K562 (cell line): ENCODE measurements around the gene ETFRF1. TPM values are rescaled to one million over a fixed set of nuclear protein-coding genes. Genes with fewer than 3 reads are reported as not detected.

Source experiments
- GABPB2 ChIP-seq: fragments of 250-450 bp; sonication (Bioruptor Pico); conservative IDR thresholded peaks from 2 replicates; pipeline ENCODE4 v1.5.1; 2021; ENCODE audit warnings: mild to moderate bottlenecking
- GTF2F1 ChIP-seq: IDR thresholded peaks from 2 replicates; pipeline ENCODE4 v1.6.1; 2011; ENCODE audit warnings: low read depth, low read length, improper control_type of control experiment
- NFRKB ChIP-seq: fragments of 450-650 bp; IDR thresholded peaks from 2 replicates; pipeline ENCODE4 v1.6.1; 2016; ENCODE audit warnings: low read depth
- NR2C1 ChIP-seq, 2 experiments: fragments of 450-650 bp; IDR thresholded peaks; 2 replicates each; pipeline ENCODE4 v1.6.1; 2017; ENCODE audit warnings: mild to moderate bottlenecking in 2 of 2, antibody characterized with exemption in 1 of 2, inconsistent platforms in 1 of 2, missing compliant biosample characterization in 1 of 2, missing genetic modification characterization in 1 of 2
- NRF1 ChIP-seq, 2 experiments: fragments of 450-650 bp; IDR thresholded peaks in 1 of 2; conservative IDR thresholded peaks in 1 of 2; 2 replicates each; pipeline ENCODE4 v1.6.1; 2014; ENCODE audit warnings: mild to moderate bottlenecking in 2 of 2
- PTBP1 ChIP-seq: fragments of 200-400 bp; formaldehyde crosslinking; IDR thresholded peaks from 2 replicates; pipeline ENCODE4 v1.6.1; 2017; ENCODE audit warnings: low read depth, low read length
- SIX5 ChIP-seq, 2 experiments: IDR thresholded peaks; 2 replicates each; pipeline ENCODE4 v1.6.1; 2011; ENCODE audit warnings: low read length in 2 of 2, borderline replicate concordance in 1 of 2, low read depth in 1 of 2, mild to moderate bottlenecking in 1 of 2, moderate library complexity in 1 of 2; ENCODE audit not compliant: insufficient read depth in 1 of 2
- TCF3 ChIP-seq: sonication (generic); formaldehyde crosslinking; IDR thresholded peaks from 2 replicates; pipeline ENCODE4 v1.4.0; 2020; ENCODE audit warnings: mild to moderate bottlenecking, missing genetic modification reagents
- ZNF24 ChIP-seq: fragments of 450-650 bp; IDR thresholded peaks from 2 replicates; pipeline ENCODE4 v1.6.1; 2016
- ZNF717 ChIP-seq: fragments of 250-450 bp; sonication (Bioruptor Pico); IDR thresholded peaks from 2 replicates; pipeline ENCODE4 v1.5.0; 2021
- polyA plus RNA-seq, 8 experiments: library from polyadenylated mRNA; depleted of rRNA in 4 of 8; stranded (reverse) in 5 of 8; unstranded in 3 of 8; fragments of >200 nt; fragmentation: Nextera tagmentation in 2 of 8; fragmentation: Illumina TruSeq in 1 of 8; extraction: Ambion mirVana in 2 of 8; extraction: Trizol in 1 of 8; gene quantifications; 2 replicates each; pipeline versions ENCODE4 v1.2.1 to v1.2.3, GENCODE V29; 2011 to 2014; ENCODE audit warnings: inconsistent platforms in 1 of 8, missing spikeins in 1 of 8
- total RNA-seq, 7 experiments: library from RNA; depleted of rRNA in 6 of 7; stranded (reverse); fragments of >200 nt in 6 of 7; fragmentation: Illumina TruSeq in 2 of 7; extraction: Trizol in 2 of 7; gene quantifications; 2 replicates each; pipeline versions ENCODE4 v1.2.1 to v1.2.3, GENCODE V29; 2011 to 2021; ENCODE audit warnings: low replicate concordance in 1 of 7
- TF ChIP-seq, protein P1 (sequence below): fragments of 450-650 bp; IDR thresholded peaks from 2 replicates; pipeline ENCODE4 v1.6.1; 2018; ENCODE audit warnings: mild to moderate bottlenecking, low read depth; ENCODE audit not compliant: partially characterized antibody
- TF ChIP-seq, protein P2 (sequence below): sonication (generic); formaldehyde crosslinking; IDR thresholded peaks from 2 replicates; pipeline ENCODE4 v1.5.0; 2020; ENCODE audit warnings: missing genetic modification reagents
- TF ChIP-seq, protein P3 (sequence below): fragments of 250-450 bp; sonication (Bioruptor Pico); IDR thresholded peaks from 2 replicates; pipeline ENCODE4 v1.4.0; 2020; ENCODE audit warnings: mild to moderate bottlenecking, moderate library complexity
- TF ChIP-seq, protein P4 (sequence below): fragments of 250-450 bp; sonication (Bioruptor Pico); IDR thresholded peaks from 2 replicates; pipeline ENCODE4 v1.5.1; 2021; ENCODE audit warnings: mild to moderate bottlenecking
- TF ChIP-seq, protein P5 (sequence below): sonication (generic); formaldehyde crosslinking; IDR thresholded peaks from 2 replicates; pipeline ENCODE4 v1.8.0; 2023; ENCODE audit warnings: missing genetic modification reagents, mild to moderate bottlenecking, borderline replicate concordance
- TF ChIP-seq, protein P6 (sequence below): IDR thresholded peaks from 2 replicates; pipeline ENCODE4 v1.6.1; 2016; ENCODE audit warnings: missing genetic modification characterization, missing compliant biosample characterization

ETFRF1 gene
- total and polyA plus RNA-seq, 9 of the 15 experiments (the other 6 are each of a cell fraction or from before 2014, with no cell fraction given), result 16.1 to 107 (median 33.7) TPM

DNA sequence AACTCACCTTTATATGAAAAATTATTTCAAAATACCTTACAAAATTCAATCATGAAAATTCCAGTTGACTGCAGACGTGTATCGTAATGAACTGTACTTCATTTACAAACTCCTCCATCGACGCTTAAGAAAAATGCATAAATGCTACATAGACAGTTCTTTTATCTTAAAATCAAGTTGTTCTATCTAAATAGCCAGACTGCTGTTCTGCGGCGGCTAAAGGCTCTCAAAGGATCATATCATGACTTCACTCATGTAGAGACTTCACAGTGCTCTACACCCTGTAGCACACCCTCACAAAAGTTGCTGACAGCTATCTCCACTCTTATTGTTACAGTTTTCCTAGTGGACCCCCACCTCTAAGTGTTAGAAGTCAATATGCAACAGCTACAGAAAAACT lies 50.5 kb downstream of the ETFRF1 start (continued):
- TF ChIP-seq, protein P1, sequence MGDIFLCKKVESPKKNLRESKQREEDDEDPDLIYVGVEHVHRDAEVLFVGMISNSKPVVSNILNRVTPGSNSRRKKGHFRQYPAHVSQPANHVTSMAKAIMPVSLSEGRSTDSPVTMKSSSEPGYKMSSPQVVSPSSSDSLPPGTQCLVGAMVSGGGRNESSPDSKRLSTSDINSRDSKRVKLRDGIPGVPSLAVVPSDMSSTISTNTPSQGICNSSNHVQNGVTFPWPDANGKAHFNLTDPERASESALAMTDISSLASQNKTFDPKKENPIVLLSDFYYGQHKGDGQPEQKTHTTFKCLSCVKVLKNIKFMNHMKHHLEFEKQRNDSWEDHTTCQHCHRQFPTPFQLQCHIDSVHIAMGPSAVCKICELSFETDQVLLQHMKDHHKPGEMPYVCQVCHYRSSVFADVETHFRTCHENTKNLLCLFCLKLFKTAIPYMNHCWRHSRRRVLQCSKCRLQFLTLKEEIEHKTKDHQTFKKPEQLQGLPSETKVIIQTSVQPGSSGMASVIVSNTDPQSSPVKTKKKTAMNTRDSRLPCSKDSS, result no peak
- TF ChIP-seq, protein P2, sequence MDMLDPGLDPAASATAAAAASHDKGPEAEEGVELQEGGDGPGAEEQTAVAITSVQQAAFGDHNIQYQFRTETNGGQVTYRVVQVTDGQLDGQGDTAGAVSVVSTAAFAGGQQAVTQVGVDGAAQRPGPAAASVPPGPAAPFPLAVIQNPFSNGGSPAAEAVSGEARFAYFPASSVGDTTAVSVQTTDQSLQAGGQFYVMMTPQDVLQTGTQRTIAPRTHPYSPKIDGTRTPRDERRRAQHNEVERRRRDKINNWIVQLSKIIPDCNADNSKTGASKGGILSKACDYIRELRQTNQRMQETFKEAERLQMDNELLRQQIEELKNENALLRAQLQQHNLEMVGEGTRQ (CRISPR knock-in tag), result no peak
- TF ChIP-seq, protein P3, sequence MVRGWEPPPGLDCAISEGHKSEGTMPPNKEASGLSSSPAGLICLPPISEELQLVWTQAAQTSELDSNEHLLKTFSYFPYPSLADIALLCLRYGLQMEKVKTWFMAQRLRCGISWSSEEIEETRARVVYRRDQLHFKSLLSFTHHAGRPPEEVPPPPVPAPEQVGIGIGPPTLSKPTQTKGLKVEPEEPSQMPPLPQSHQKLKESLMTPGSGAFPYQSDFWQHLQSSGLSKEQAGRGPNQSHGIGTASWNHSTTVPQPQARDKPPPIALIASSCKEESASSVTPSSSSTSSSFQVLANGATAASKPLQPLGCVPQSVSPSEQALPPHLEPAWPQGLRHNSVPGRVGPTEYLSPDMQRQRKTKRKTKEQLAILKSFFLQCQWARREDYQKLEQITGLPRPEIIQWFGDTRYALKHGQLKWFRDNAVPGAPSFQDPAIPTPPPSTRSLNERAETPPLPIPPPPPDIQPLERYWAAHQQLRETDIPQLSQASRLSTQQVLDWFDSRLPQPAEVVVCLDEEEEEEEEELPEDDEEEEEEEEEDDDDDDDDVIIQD (CRISPR knock-in tag), result no peak
- TF ChIP-seq, protein P4, sequence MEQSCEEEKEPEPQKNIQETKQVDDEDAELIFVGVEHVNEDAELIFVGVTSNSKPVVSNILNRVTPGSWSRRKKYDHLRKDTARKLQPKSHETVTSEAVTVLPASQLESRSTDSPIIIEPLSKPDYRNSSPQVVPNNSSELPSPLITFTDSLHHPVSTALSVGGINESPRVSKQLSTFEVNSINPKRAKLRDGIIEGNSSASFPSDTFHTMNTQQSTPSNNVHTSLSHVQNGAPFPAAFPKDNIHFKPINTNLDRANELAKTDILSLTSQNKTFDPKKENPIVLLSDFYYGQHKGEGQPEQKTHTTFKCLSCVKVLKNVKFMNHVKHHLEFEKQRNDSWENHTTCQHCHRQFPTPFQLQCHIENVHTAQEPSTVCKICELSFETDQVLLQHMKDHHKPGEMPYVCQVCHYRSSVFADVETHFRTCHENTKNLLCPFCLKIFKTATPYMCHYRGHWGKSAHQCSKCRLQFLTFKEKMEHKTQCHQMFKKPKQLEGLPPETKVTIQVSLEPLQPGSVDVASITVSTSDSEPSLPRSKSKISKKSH (CRISPR knock-in tag), result no peak
- TF ChIP-seq, protein P5, sequence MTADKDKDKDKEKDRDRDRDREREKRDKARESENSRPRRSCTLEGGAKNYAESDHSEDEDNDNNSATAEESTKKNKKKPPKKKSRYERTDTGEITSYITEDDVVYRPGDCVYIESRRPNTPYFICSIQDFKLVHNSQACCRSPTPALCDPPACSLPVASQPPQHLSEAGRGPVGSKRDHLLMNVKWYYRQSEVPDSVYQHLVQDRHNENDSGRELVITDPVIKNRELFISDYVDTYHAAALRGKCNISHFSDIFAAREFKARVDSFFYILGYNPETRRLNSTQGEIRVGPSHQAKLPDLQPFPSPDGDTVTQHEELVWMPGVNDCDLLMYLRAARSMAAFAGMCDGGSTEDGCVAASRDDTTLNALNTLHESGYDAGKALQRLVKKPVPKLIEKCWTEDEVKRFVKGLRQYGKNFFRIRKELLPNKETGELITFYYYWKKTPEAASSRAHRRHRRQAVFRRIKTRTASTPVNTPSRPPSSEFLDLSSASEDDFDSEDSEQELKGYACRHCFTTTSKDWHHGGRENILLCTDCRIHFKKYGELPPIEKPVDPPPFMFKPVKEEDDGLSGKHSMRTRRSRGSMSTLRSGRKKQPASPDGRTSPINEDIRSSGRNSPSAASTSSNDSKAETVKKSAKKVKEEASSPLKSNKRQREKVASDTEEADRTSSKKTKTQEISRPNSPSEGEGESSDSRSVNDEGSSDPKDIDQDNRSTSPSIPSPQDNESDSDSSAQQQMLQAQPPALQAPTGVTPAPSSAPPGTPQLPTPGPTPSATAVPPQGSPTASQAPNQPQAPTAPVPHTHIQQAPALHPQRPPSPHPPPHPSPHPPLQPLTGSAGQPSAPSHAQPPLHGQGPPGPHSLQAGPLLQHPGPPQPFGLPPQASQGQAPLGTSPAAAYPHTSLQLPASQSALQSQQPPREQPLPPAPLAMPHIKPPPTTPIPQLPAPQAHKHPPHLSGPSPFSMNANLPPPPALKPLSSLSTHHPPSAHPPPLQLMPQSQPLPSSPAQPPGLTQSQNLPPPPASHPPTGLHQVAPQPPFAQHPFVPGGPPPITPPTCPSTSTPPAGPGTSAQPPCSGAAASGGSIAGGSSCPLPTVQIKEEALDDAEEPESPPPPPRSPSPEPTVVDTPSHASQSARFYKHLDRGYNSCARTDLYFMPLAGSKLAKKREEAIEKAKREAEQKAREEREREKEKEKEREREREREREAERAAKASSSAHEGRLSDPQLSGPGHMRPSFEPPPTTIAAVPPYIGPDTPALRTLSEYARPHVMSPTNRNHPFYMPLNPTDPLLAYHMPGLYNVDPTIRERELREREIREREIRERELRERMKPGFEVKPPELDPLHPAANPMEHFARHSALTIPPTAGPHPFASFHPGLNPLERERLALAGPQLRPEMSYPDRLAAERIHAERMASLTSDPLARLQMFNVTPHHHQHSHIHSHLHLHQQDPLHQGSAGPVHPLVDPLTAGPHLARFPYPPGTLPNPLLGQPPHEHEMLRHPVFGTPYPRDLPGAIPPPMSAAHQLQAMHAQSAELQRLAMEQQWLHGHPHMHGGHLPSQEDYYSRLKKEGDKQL (CRISPR knock-in tag), result no peak
- TF ChIP-seq SIX5 (IDR thresholded peaks at IDR 0.05; ENCODE audit: borderline replicate concordance in 1 of 2, insufficient read depth in 1 of 2, low read depth in 1 of 2, low read length in 2 of 2) (no peak), NRF1 (conservative IDR thresholded peaks at IDR 0.05 in 1 of 2, IDR thresholded peaks at IDR 0.05 in 1 of 2) (no peak), NR2C1 (IDR thresholded peaks at IDR 0.05) (no peak), NR2C1 (tag; IDR thresholded peaks at IDR 0.05) (no peak), NFRKB (no peak), ZNF717 (CRISPR knock-in tag) (no peak), GABPB2 (no peak), TCF3 (CRISPR knock-in tag) (peak; percentile 43), GTF2F1 (no peak), ZNF24 (no peak), PTBP1 (no peak)
- TF ChIP-seq, protein P6, sequence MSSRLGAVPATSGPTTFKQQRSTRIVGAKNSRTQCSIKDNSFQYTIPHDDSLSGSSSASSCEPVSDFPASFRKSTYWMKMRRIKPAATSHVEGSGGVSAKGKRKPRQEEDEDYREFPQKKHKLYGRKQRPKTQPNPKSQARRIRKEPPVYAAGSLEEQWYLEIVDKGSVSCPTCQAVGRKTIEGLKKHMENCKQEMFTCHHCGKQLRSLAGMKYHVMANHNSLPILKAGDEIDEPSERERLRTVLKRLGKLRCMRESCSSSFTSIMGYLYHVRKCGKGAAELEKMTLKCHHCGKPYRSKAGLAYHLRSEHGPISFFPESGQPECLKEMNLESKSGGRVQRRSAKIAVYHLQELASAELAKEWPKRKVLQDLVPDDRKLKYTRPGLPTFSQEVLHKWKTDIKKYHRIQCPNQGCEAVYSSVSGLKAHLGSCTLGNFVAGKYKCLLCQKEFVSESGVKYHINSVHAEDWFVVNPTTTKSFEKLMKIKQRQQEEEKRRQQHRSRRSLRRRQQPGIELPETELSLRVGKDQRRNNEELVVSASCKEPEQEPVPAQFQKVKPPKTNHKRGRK (tag), result no peak
